Right atrium auricular region (tissue), 2 donors: Measurements from ENCODE around the gene STX18. TPM values are rescaled to one million over a fixed set of nuclear protein-coding genes. Genes with fewer than 3 reads are reported as not detected.

Source experiments
- DNase-seq: peaks from one replicate; pipeline ENCODE4 v3.0.0-alpha.2; 2019; ENCODE audit warnings: low spot score
- H3K27ac ChIP-seq, 2 donors: fragments of 200-600 bp; sonication (generic); 1 replicate in 1 of 2; 2 replicates in 1 of 2; pipeline ENCODE4 v1.5.1; 2016 to 2019
- H3K27me3 ChIP-seq, 2 donors: fragments of 200-600 bp; sonication (generic); one replicate each; pipeline versions ENCODE4 v1.5.1 to v1.6.0; 2017 to 2019
- H3K36me3 ChIP-seq: fragments of 200-600 bp; sonication (generic); one replicate; pipeline ENCODE4 v1.5.1; 2016
- H3K4me1 ChIP-seq, 2 donors: fragments of 200-600 bp; sonication (generic); one replicate each; pipeline versions ENCODE4 v1.5.1 to v1.6.0; 2017 to 2019
- H3K4me3 ChIP-seq, 2 donors: fragments of 200-600 bp; sonication (generic); 1 replicate in 1 of 2; 2 replicates in 1 of 2; pipeline ENCODE4 v1.5.1; 2017 to 2019; ENCODE audit warnings: mild to moderate bottlenecking in 1 of 2, moderate library complexity in 1 of 2
- H3K9me3 ChIP-seq, 2 donors: fragments of 200-600 bp; sonication (generic); one replicate each; pipeline ENCODE4 v1.5.1; 2019
- CTCF ChIP-seq, 2 donors: fragments of 200-600 bp; sonication (generic); IDR thresholded peaks; one replicate each; pipeline ENCODE4 v1.5.1; 2019; ENCODE audit warnings: antibody characterized with exemption in 2 of 2
- total RNA-seq, 2 donors: library from RNA; depleted of rRNA; stranded (reverse); fragments of >200 nt; gene quantifications; one replicate each; pipeline ENCODE4 v1.1.0, GENCODE V29; 2016

STX18 gene
- total RNA-seq, 2 donors from 2014 or later, result 8.8 to 10.8 TPM

GRCh38 chr4:4421356-4421755, 120.5 kb downstream of the STX18 start:
- Histone ChIP-seq H3K4me3 (no peak overlapping the region), H3K4me1 (no peaks in the 10 kb centered on the region), H3K27me3 (no peaks in the 10 kb centered on the region), H3K27ac (no peak overlapping the region), H3K36me3 (peaks cover 50% of the 10 kb centered on the region), H3K9me3 (no peaks in the 10 kb centered on the region)
- no peak for TF ChIP-seq CTCF (IDR thresholded peaks at IDR 0.05)
- no peak for DNase-seq

GRCh38 chr4:4420421-4420820, 121.4 kb downstream of the STX18 start:
- TF ChIP-seq CTCF (IDR thresholded peaks at IDR 0.05), result no peak
- no peak overlapping the region for H3K4me3 ChIP-seq
- H3K4me1 ChIP-seq, result no peaks in the 10 kb centered on the region
- H3K27ac ChIP-seq, result no peak overlapping the region
- DNase-seq, result no peak
- no peaks in the 10 kb centered on the region for H3K9me3 ChIP-seq
- no peaks in the 10 kb centered on the region for H3K27me3 ChIP-seq
- peaks cover 50% of the 10 kb centered on the region for H3K36me3 ChIP-seq

GRCh38 chr4:4419896-4420295, 122.0 kb downstream of the STX18 start:
- no peak overlapping the region for H3K27ac ChIP-seq
- no peaks in the 10 kb centered on the region for H3K27me3 ChIP-seq
- no peaks in the 10 kb centered on the region for H3K9me3 ChIP-seq
- H3K4me3 ChIP-seq, result no peak overlapping the region
- H3K36me3 ChIP-seq, result peaks cover 50% of the 10 kb centered on the region
- H3K4me1 ChIP-seq, result no peaks in the 10 kb centered on the region
- DNase-seq, result no peak
- no peak for TF ChIP-seq CTCF (IDR thresholded peaks at IDR 0.05)

GRCh38 chr4:4418676-4419390, 123.0 kb downstream of the STX18 start:
- TF ChIP-seq CTCF (IDR thresholded peaks at IDR 0.05), result no peak
- Histone ChIP-seq H3K27me3 (no peaks in the 10 kb centered on the region), H3K27ac (no peak overlapping the region), H3K36me3 (peaks cover 46% of the 10 kb centered on the region), H3K4me1 (no peaks in the 10 kb centered on the region), H3K4me3 (no peak overlapping the region), H3K9me3 (no peaks in the 10 kb centered on the region)
- no peak for DNase-seq

- Histone ChIP-seq H3K27me3 (no peaks in the 10 kb centered on the region), H3K36me3 (peaks cover 37% of the 10 kb centered on the region), H3K4me3 (no peak overlapping the region), H3K27ac (no peak overlapping the region), H3K9me3 (no peaks in the 10 kb centered on the region), H3K4me1 (no peaks in the 10 kb centered on the region)
- DNase-seq, result no peak
- no peak for TF ChIP-seq CTCF (IDR thresholded peaks at IDR 0.05)
Observed at GRCh38 chr4:4417886-4418285, 124.0 kb downstream of the STX18 start.

GRCh38 chr4:4416981-4417380, 124.9 kb downstream of the STX18 start:
- TF ChIP-seq CTCF (IDR thresholded peaks at IDR 0.05), result no peak
- peaks cover 30% of the 10 kb centered on the region for H3K36me3 ChIP-seq
- H3K9me3 ChIP-seq, result no peaks in the 10 kb centered on the region
- no peak overlapping the region for H3K27ac ChIP-seq
- no peak for DNase-seq
- no peak overlapping the region for H3K4me3 ChIP-seq
- no peaks in the 10 kb centered on the region for H3K27me3 ChIP-seq
- H3K4me1 ChIP-seq, result no peaks in the 10 kb centered on the region
